Smooth muscle cell (in vitro differentiated cells): ENCODE measurements around the gene UNCX. TPM values are rescaled to one million over a fixed set of nuclear protein-coding genes. Genes with fewer than 3 reads are reported as not detected.

Experiments
- DNase-seq: peaks from one replicate; lab custom pipeline; 2025; ENCODE audit not compliant: unreplicated experiment; lab: John Stamatoyannopoulos, UW
- H2AFZ ChIP-seq: fragments of 200-600 bp; sonication (generic); 2 replicates; pipeline ENCODE4 v1.6.0; 2016; ENCODE audit warnings: antibody characterized with exemption, low read depth, mild to moderate bottlenecking
- H3F3A ChIP-seq: fragments of 200-600 bp; sonication (generic); 2 replicates; pipeline ENCODE4 v1.6.0; 2017; ENCODE audit warnings: antibody characterized with exemption, low read depth
- H3K27ac ChIP-seq: fragments of 200-600 bp; sonication (generic); 2 replicates; pipeline ENCODE4 v1.5.1; 2016; ENCODE audit warnings: low read depth, mild to moderate bottlenecking
- H3K27me3 ChIP-seq: fragments of 200-600 bp; sonication (generic); 2 replicates; pipeline ENCODE4 v1.6.1; 2016; ENCODE audit warnings: low read depth, mild to moderate bottlenecking
- H3K36me3 ChIP-seq: fragments of 200-600 bp; sonication (generic); 2 replicates; pipeline ENCODE4 v1.5.1; 2016; ENCODE audit warnings: low read depth
- H3K4me1 ChIP-seq: fragments of 200-600 bp; sonication (generic); 2 replicates; pipeline ENCODE4 v1.5.1; 2016; ENCODE audit warnings: low read depth
- H3K4me2 ChIP-seq: fragments of 200-600 bp; sonication (generic); 2 replicates; pipeline ENCODE4 v1.6.0; 2016; ENCODE audit warnings: mild to moderate bottlenecking
- H3K4me3 ChIP-seq: fragments of 200-600 bp; sonication (generic); 2 replicates; pipeline ENCODE4 v1.5.1; 2016; ENCODE audit warnings: mild to moderate bottlenecking
- H3K79me2 ChIP-seq: fragments of 200-600 bp; sonication (generic); 2 replicates; pipeline ENCODE4 v1.6.0; 2016; ENCODE audit warnings: low read depth, mild to moderate bottlenecking
- H3K9ac ChIP-seq: fragments of 200-600 bp; sonication (generic); 2 replicates; pipeline ENCODE4 v1.6.0; 2016; ENCODE audit warnings: low read depth
- H3K9me3 ChIP-seq: fragments of 200-600 bp; sonication (generic); replicated peaks from 2 replicates; pipeline ENCODE4 v1.5.1; 2016; ENCODE audit warnings: low read depth
- H4K20me1 ChIP-seq: fragments of 200-600 bp; sonication (generic); 2 replicates; pipeline ENCODE4 v1.6.0; 2016; ENCODE audit warnings: low read depth
- WGBS: methylation state at CpG from one replicate; pipeline ENCODE4 v1.1.7; 2016; ENCODE audit warnings: low lambda C conversion rate; 5-methylcytosine and 5-hydroxymethylcytosine counted together
- polyA plus RNA-seq: library from polyadenylated mRNA; unstranded; fragments of >200 nt; fragmentation: Nextera tagmentation; extraction: Ambion mirVana; gene quantifications from 2 replicates; pipeline ENCODE4 v1.2.1, GENCODE V29; 2016
- total RNA-seq: library from RNA; depleted of rRNA; stranded (reverse); fragments of >200 nt; gene quantifications from 2 replicates; pipeline ENCODE4 v1.2.3, GENCODE V29; 2014
- TF ChIP-seq, protein P1 (sequence below): fragments of 200-600 bp; sonication (generic); IDR thresholded peaks from 2 replicates; pipeline ENCODE4 v1.5.1; 2017; ENCODE audit warnings: borderline replicate concordance, mild to moderate bottlenecking, antibody characterized with exemption; ENCODE audit not compliant: insufficient read depth, poor library complexity, severe bottlenecking

UNCX gene
- total and polyA plus RNA-seq, 2 experiments from 2014 or later, result not detected

DNA sequence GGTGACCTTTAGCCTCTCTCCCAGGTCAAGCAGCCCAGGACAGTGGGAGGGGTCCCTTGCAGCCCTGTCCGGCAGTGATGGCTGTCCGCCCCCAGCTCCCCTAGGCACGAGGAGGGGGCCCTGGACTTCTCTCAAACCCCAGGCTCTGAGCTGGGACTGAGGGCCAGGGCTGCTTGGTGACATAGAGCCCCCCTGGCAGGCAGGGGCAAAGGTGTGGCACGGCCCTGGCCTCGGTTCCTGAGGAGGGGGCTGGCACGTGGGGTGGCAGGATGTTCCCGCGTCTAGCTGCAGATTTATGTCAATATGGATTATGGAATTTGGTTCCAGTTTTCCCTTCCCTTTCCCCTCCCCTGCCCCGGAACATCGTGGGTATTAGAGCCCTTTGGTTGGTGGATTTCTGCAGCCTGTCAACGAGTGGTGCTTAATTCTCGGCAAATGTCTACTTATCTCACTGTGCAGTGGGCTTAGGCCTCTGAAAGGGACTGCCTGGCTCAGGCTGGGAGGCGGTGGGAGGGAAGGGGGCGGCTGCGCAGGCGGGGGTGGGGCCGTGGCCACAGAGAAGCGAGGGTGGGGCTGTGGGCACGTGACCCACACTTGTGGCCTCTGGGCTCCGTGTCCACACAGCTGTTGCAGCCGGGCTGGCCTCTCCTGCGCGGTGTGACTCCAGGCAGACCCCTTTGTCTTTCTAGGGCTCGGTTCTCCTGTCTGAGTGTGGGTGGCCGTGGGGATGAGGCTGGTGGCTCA is 19.3 kb downstream of the UNCX start:
- TF ChIP-seq, protein P1, sequence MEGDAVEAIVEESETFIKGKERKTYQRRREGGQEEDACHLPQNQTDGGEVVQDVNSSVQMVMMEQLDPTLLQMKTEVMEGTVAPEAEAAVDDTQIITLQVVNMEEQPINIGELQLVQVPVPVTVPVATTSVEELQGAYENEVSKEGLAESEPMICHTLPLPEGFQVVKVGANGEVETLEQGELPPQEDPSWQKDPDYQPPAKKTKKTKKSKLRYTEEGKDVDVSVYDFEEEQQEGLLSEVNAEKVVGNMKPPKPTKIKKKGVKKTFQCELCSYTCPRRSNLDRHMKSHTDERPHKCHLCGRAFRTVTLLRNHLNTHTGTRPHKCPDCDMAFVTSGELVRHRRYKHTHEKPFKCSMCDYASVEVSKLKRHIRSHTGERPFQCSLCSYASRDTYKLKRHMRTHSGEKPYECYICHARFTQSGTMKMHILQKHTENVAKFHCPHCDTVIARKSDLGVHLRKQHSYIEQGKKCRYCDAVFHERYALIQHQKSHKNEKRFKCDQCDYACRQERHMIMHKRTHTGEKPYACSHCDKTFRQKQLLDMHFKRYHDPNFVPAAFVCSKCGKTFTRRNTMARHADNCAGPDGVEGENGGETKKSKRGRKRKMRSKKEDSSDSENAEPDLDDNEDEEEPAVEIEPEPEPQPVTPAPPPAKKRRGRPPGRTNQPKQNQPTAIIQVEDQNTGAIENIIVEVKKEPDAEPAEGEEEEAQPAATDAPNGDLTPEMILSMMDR, result no peak
- no peaks in the 10 kb centered on the region for H3K36me3 ChIP-seq
- H3K4me2 ChIP-seq, result no peak overlapping the region
- H3F3A ChIP-seq, result no peaks in the 10 kb centered on the region
- H4K20me1 ChIP-seq, result no peaks in the 10 kb centered on the region
- WGBS, result 79% methylated on average over 24 of the region's 25 CpGs
- no peak overlapping the region for H3K4me3 ChIP-seq
- no peak overlapping the region for H3K9ac ChIP-seq
- H2AFZ ChIP-seq, result no peak overlapping the region
- peaks cover 14% of the 10 kb centered on the region for H3K4me1 ChIP-seq
- H3K27ac ChIP-seq, result no peak overlapping the region
- DNase-seq, result no peak
- H3K79me2 ChIP-seq, result no peaks in the 10 kb centered on the region
- H3K9me3 ChIP-seq, result no peaks in the 10 kb centered on the region
- H3K27me3 ChIP-seq, result peaks cover 76% of the 10 kb centered on the region

DNA sequence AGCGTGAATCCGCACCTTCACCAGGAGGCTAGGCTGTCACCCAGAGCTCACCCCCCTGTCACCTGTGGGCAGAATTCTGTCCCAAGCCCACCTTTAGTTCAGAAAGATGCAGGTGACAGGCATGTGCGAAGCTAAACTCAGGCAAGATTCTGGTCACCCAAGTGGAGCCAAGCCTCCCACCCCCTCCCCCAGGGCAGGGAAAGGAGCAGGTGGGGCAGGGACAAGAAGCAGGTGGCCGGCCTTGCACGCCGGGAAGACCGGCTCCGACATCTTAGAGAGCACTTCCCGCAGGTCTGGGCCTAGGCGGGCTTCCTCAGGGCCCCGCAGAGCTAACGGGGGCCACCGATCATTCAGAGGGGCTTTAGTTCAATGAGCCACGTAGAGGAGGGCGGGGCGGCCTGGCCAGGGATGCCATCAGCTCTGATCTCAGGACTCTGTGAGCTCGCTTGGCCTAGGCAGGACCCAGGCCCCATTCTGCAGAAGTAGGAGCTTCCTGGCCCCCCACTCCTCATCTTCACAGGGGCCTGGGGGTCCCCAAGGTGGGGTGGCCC is 19.9 kb downstream of the UNCX start:
- Histone ChIP-seq H3K4me1 (peaks cover 8% of the 10 kb centered on the region), H3K4me3 (no peak overlapping the region), H3K27ac (no peak overlapping the region), H3F3A (no peaks in the 10 kb centered on the region), H2AFZ (no peak overlapping the region), H3K4me2 (no peak overlapping the region), H3K9me3 (no peaks in the 10 kb centered on the region), H3K79me2 (no peaks in the 10 kb centered on the region), H3K9ac (no peak overlapping the region), H4K20me1 (no peaks in the 10 kb centered on the region), H3K27me3 (peaks cover 75% of the 10 kb centered on the region), H3K36me3 (no peaks in the 10 kb centered on the region)
- WGBS, result 88% methylated on average over 17 of the region's 17 CpGs
- no peak for DNase-seq
- TF ChIP-seq, protein P1, result no peak

DNA sequence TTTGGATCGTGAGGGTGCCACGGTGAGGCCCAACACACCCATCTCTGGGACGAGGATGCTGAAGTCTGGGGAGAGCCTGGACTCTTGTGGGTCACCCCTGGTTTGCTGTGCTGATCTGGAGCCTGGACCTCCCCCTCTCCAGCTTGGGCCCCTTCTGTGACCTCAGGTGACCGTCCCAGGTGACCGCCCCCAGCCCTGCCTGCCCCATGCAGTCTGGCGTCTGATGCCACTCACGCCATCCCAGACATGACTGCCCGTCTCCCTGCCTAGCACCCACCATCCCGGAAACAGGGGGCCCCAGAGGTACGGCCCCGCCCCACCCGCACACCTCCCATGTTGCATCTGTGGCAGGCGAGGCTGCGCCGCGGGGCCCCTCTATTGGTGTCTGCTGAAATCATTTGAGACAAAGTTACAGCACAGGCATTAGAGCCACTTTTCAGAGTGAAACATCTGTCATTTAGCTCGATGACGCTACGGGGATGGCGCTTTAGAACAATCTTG is 21.1 kb downstream of the UNCX start:
- DNase-seq, result no peak
- Histone ChIP-seq H3K79me2 (no peaks in the 10 kb centered on the region), H3K27me3 (peaks cover 71% of the 10 kb centered on the region), H3K4me1 (no peaks in the 10 kb centered on the region), H3F3A (no peaks in the 10 kb centered on the region), H3K27ac (no peak overlapping the region), H2AFZ (no peak overlapping the region), H4K20me1 (no peaks in the 10 kb centered on the region), H3K4me2 (no peak overlapping the region), H3K36me3 (no peaks in the 10 kb centered on the region), H3K9ac (no peak overlapping the region), H3K4me3 (no peak overlapping the region), H3K9me3 (no peaks in the 10 kb centered on the region)
- WGBS, result 89% methylated on average over 17 of the region's 20 CpGs
- TF ChIP-seq, protein P1, result no peak
